ENCODE measurements around the gene TNRC18.

The TNRC18 gene

GRCh38 chr7:5352440-5353010, 71.1 kb downstream of the TNRC18 start:
- no peak overlapping the region for H3K4me2 ChIP-seq
- no peaks in the 10 kb centered on the region for H3K27me3 ChIP-seq (ENCODE audit: insufficient read depth, low read depth)
- H3K79me2 ChIP-seq (ENCODE audit: insufficient read depth, low read depth) = peaks cover 17% of the 10 kb centered on the region; the same call in 1 of the 2 replicates
- no peak overlapping the region for H3K9ac ChIP-seq
- TF ChIP-seq CTCF (conservative IDR thresholded peaks at IDR 0.05; ENCODE audit: low read depth, low read length) = no peak
- H2AFZ ChIP-seq (ENCODE audit: low read depth) = no peak overlapping the region
- no peaks in the 10 kb centered on the region for H4K20me1 ChIP-seq (ENCODE audit: insufficient read depth)
- peaks cover 38% of the 10 kb centered on the region for H3K4me1 ChIP-seq (ENCODE audit: low read depth, poor library complexity, severe bottlenecking)
- peaks cover 2% of the 10 kb centered on the region; the same call in 1 of the 2 replicates for H3K36me3 ChIP-seq (ENCODE audit: insufficient read depth)
- no peak overlapping the region for H3K27ac ChIP-seq
- H3K4me3 ChIP-seq (IDR thresholded peaks at IDR 0.05; ENCODE audit: insufficient read depth, low read depth, low read length) = no peak overlapping the region

DNA sequence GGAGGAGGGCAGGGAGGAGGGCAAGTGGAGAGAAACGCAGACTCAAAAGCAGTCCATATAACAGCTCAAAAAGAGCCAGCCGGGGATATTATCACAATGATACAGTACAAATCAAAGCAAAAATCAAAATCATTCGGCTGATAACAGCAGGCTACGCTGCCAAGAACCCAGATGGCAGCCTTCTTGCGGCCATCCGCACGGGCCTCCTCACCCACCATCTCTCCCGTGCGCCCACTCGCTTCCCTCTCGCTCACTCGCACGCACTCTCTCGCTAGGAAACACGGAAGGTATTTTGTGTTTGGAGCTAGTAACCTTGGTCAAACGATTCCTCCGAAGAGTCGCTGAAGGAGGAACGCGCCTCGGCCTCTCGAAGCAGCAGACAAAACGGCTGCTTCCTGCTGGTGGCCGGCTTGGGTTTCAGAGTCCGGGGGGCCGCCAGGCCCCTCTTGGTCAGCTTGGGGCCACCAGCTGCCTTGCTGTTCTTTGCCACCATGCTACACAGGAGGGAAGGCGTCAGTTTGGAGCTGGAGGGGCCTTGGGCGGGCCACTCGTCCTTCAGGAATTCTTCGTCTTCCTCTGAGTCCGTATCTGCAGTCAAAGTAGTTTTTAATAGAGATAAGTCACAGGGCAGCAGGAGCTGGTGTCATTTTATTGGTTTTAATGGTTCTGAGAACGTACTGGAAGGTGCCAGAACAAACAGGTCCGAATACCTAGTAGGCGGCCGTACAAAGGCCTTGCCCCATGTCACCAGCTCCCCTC, 71.9 kb downstream of the TNRC18 start:
- Histone ChIP-seq H2AFZ (ENCODE audit: low read depth) (no peak overlapping the region), H3K4me3 (IDR thresholded peaks at IDR 0.05; ENCODE audit: insufficient read depth, low read depth, low read length) (no peak overlapping the region), H4K20me1 (ENCODE audit: insufficient read depth) (no peaks in the 10 kb centered on the region), H3K79me2 (ENCODE audit: insufficient read depth, low read depth) (peaks cover 17% of the 10 kb centered on the region; the same call in 1 of the 2 replicates), H3K9ac (no peak overlapping the region), H3K4me1 (ENCODE audit: low read depth, poor library complexity, severe bottlenecking) (peaks cover 38% of the 10 kb centered on the region), H3K27me3 (ENCODE audit: insufficient read depth, low read depth) (no peaks in the 10 kb centered on the region), H3K4me2 (no peak overlapping the region), H3K27ac (no peak overlapping the region), H3K36me3 (ENCODE audit: insufficient read depth) (no peaks in the 10 kb centered on the region)
- TF ChIP-seq CTCF (conservative IDR thresholded peaks at IDR 0.05; ENCODE audit: low read depth, low read length) = no peak

GRCh38 chr7:5350600-5351385, 72.8 kb downstream of the TNRC18 start:
- Histone ChIP-seq H3K27me3 (ENCODE audit: insufficient read depth, low read depth) (no peaks in the 10 kb centered on the region), H3K27ac (no peak overlapping the region), H3K4me1 (ENCODE audit: low read depth, poor library complexity, severe bottlenecking) (peaks cover 33% of the 10 kb centered on the region), H3K79me2 (ENCODE audit: insufficient read depth, low read depth) (peaks cover 17% of the 10 kb centered on the region; the same call in 1 of the 2 replicates), H3K4me3 (IDR thresholded peaks at IDR 0.05; ENCODE audit: insufficient read depth, low read depth, low read length) (no peak overlapping the region), H3K4me2 (no peak overlapping the region), H4K20me1 (ENCODE audit: insufficient read depth) (no peaks in the 10 kb centered on the region), H3K9ac (no peak overlapping the region), H3K36me3 (ENCODE audit: insufficient read depth) (no peaks in the 10 kb centered on the region), H2AFZ (ENCODE audit: low read depth) (no peak overlapping the region)
- TF ChIP-seq CTCF (conservative IDR thresholded peaks at IDR 0.05; ENCODE audit: low read depth, low read length) = no peak

- H3K9ac ChIP-seq = no peak overlapping the region
- no peak overlapping the region for H3K4me3 ChIP-seq (IDR thresholded peaks at IDR 0.05; ENCODE audit: insufficient read depth, low read depth, low read length)
- no peak overlapping the region for H3K27ac ChIP-seq
- H3K27me3 ChIP-seq (ENCODE audit: insufficient read depth, low read depth) = no peaks in the 10 kb centered on the region
- H4K20me1 ChIP-seq (ENCODE audit: insufficient read depth) = no peaks in the 10 kb centered on the region
- no peak overlapping the region for H3K4me2 ChIP-seq
- H2AFZ ChIP-seq (ENCODE audit: low read depth) = no peak overlapping the region
- peaks cover 17% of the 10 kb centered on the region; the same call in 1 of the 2 replicates for H3K79me2 ChIP-seq (ENCODE audit: insufficient read depth, low read depth)
- TF ChIP-seq CTCF (conservative IDR thresholded peaks at IDR 0.05; ENCODE audit: low read depth, low read length) = no peak
- no peaks in the 10 kb centered on the region for H3K36me3 ChIP-seq (ENCODE audit: insufficient read depth)
- peaks cover 27% of the 10 kb centered on the region for H3K4me1 ChIP-seq (ENCODE audit: low read depth, poor library complexity, severe bottlenecking)
Measured at GRCh38 chr7:5350174-5350463, 73.5 kb downstream of the TNRC18 start.

All from KMS-11 (cell line).